Measurements from ENCODE around the gene PPP1R14B.

PPP1R14B gene

DNA sequence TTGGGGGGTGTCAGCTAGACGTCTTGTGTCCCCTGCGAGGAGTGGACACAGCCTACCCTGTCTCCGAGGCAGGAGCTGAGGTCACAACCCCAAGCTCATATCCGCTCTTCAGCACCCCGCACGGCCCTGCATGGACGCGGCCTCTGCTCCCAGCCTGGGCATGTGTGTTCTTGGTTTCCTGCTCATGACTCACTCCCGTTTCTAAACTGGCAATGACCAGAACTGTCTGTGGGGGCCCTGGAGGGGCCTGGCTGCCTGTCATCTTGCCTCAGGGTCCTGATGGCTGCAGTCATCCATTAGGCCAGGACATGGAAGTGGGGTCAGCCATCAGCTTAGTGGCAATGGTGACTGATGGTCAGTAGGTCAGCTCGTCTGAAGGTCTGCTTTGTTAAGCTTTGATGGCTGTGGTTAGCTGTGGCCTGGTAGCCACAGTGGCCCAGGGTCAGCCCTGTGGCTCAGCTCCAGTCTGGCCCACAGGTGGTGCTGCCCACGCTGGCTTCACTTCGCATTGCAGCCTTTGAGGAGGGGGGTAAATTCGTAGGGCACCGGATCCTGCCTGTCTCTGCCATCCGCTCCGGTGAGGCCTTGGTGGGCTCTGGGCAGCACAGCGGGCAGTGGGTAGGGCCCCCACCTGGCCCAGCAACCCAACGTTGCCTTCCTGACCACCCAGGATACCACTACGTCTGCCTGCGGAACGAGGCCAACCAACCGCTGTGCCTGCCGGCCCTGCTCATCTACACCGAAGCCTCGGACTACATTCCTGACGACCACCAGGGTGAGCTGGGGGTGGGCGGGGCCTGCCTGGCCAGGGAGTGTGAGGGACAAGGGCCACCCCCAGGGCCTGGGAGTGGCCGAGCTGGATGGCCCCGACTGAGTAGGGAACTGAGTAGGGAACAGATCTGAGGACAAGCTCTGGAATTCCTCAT, 16.5 kb upstream of the PPP1R14B start:
- H3K4me3 ChIP-seq (ENCODE audit: low read depth, low read length): no peak overlapping the region
- no peak for DNase-seq (ENCODE audit: low read depth)

DNA sequence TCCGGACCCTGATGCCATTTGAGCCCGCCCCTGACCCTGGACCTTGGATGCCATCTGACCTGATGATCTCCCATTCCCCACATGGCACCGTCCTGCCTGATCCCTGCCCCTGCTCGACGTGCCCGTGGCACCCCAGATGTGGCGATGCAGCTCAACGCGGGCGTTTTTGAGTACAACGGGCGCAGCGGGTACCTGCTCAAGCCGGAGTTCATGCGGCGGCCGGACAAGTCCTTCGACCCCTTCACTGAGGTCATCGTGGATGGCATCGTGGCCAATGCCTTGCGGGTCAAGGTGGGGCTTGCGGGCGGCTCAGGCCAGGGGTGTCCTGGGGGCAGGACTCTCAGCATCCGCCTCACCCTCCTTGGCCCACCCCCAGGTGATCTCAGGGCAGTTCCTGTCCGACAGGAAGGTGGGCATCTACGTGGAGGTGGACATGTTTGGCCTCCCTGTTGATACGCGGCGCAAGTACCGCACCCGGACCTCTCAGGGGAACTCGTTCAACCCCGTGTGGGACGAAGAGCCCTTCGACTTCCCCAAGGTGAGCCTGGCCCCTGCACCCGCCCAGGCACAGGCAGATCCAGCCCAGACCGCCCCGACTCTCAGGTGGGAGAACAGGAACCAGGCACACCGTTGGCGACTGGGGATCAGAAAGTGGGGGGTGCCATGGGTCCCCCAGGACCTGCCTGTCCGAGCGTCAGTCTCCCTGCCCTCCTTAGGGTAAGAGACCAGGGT, 15.7 kb upstream of the PPP1R14B start:
- no peak for DNase-seq (ENCODE audit: low read depth)
- H3K4me3 ChIP-seq (ENCODE audit: low read depth, low read length): no peak overlapping the region

DNA sequence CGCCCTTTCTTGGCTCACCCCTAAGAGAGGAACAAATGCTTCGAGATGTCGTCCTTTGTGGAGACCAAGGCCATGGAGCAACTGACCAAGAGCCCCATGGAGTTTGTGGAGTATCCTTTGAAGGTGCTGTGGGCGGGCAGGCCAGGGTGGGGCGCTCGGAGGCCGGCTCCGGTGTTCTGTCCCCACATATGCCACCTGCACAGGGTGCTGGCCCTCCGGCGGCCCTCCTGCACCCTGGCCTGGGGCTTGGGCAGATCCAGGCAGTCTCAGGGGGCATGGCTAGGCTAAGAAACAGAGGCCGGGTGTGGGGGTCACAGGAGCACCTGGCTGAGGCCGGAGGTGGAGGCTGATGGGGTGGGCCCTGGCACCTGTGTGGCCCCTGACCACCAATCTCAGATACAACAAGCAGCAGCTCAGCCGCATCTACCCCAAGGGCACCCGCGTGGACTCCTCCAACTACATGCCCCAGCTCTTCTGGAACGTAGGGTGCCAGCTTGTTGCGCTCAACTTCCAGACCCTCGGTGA, 14.9 kb upstream of the PPP1R14B start:
- no peak for DNase-seq (ENCODE audit: low read depth)
- no peak overlapping the region for H3K4me3 ChIP-seq (ENCODE audit: low read depth, low read length)

DNA sequence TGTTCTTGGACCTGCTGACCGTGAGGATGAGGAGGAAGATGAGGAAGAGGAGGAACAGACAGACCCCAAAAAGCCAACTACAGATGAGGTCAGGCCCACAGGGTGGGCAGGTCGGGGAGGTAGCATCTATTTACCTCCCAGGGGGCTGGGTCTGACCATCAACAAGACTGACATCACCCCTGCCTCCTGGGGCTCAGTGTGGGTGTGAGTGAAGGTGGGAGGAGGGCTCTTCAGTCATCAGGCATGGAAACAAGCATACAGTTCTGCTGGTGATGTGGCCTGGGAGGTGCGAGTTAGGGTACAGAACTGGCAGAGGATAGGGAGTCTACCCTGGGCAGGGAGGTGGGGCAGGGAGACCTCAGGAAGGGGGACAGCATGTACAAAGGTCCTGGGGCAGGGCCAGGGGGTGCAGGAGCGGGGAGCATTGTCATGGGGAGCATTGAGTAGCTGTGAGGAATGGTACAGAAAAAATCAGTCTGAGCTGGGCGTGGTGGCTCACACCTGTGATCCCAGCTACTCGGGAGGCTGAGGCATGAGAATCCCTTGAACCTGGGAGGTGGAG, 13.5 kb upstream of the PPP1R14B start:
- no peak for DNase-seq (ENCODE audit: low read depth)
- H3K4me3 ChIP-seq (ENCODE audit: low read depth, low read length): no peak overlapping the region

DNA sequence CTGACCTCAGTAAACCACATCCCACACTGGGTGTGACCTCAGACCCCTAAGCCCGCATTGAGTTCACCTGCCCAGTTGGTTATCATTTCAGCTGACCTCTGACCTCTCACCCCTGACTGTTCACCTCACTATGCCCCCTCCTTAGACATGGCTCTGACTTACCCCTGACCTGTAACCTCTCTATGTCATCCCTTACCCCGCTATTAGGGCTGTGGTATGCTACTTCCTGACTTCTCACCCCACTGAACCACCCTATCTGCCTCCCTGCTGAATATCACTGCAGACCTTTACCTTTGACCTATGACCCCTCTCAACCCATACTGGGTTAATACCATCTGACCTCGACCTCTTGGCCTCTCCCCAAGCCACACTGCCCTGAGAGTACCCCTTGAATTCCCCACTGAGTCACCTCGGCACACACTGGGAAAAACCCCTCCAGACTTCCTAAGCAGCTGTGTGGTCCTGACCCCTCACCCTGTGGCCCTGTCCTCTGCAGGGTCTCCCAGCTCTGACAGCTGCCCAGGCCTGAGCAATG, 12.9 kb upstream of the PPP1R14B start:
- DNase-seq (ENCODE audit: low read depth): no peak

DNA sequence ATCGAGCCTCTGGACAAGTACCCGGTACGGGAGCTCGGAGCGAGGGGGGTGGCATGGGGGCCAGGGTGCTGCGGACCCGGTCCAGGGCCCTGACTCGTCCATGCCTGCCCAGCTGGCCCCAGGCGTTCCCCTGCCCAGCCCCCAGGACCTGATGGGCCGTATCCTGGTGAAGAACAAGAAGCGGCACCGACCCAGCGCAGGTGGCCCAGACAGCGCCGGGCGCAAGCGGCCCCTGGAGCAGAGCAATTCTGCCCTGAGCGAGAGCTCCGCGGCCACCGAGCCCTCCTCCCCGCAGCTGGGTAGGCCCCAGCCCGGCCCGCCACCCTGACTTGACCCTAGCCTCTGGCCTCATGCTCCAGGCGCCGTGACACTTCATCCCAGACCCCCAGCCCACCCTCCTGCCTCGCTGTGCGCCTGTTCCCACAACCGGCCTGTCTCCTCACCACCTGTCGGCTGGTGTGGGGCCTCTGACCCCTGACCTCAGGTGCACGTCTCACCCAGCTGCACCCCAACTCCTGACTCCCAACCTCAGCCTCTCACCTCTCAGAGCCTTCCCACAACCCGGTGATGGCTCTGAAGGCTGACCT, 12.3 kb upstream of the PPP1R14B start:
- no peak overlapping the region for H3K4me3 ChIP-seq (ENCODE audit: low read depth, low read length)
- DNase-seq (ENCODE audit: low read depth): no peak

More for the DNA sequence above, 12.9 kb upstream of the PPP1R14B start:
- H3K4me3 ChIP-seq (ENCODE audit: low read depth, low read length): no peak overlapping the region

DNA sequence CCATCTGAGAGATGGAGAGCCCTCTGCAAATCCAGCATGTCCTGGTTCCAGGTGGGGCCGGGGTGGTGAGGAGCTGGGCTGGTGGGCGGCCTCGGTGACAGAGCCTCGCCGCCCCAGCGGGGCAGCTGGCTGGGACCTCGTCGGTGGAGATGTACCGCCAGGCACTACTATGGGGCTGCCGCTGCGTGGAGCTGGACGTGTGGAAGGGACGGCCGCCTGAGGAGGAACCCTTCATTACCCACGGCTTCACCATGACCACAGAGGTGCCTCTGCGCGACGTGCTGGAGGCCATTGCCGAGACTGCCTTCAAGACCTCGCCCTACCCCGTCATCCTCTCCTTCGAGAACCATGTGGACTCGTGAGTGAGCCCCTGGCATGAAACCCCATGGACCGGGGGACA, 11.6 kb upstream of the PPP1R14B start:
- H3K4me3 ChIP-seq (ENCODE audit: low read depth, low read length): no peak overlapping the region
- DNase-seq (ENCODE audit: low read depth): no peak

DNA sequence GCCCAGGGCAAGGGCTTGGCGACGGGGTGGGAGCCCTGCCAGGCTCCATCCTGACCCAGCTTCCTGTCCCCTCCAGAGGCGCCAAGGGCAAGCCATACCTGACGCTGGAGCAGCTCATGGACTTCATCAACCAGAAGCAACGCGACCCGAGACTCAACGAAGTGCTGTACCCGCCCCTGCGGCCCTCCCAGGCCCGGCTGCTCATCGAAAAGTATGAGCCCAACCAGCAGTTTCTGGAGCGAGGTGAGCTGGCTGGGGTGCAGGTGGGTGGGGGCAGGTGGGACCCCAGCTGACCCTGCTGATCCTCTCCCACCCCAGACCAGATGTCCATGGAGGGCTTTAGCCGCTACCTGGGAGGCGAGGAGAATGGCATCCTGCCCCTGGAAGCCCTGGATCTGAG, 9.6 kb upstream of the PPP1R14B start:
- DNase-seq (ENCODE audit: low read depth): no peak
- H3K4me3 ChIP-seq (ENCODE audit: low read depth, low read length): no peak overlapping the region

DNA sequence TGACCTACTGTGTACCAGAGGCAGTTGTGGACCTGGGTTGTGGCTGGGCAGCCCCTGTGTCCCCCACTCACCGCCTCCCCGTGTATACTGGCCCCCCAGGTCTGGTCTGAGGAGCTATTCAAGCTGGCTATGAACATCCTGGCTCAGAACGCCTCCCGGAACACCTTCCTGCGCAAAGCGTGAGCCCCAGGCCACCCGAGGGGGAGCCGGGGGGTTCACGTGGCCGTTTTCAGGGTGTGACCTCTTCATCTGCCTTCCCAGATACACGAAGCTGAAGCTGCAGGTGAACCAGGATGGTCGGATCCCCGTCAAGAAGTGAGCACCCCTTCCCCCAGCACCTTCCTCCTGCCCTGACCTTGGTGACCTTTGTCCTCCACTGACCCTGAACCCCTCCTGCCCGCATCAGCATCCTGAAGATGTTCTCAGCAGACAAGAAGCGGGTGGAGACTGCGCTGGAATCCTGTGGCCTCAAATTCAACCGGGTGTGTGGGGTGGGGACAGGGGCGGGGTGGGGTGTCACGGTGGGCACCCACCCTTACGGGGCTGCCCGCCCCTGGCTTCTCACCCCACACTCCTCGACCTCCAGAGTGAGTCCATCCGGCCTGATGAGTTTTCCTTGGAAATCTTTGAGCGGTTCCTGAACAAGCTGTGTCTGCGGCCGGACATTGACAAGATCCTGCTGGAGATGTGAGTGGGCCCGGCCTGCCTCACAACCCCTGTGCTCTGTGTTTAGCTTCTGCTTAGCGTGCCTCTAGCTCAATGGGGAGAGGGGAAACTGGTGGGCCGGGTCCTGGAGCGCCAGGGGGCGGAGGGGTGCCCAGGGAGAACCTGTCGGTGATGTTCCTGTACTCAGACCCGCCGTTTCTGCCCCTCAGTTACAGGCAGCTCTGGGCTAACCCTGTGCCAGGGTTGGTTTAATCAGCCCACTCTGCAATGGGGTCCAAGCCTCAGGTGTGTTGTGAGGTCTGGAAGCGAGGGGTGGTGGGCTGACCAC, 8.7 kb upstream of the PPP1R14B start:
- H3K4me3 ChIP-seq (ENCODE audit: low read depth, low read length): no peak overlapping the region
- DNase-seq (ENCODE audit: low read depth): no peak

DNA sequence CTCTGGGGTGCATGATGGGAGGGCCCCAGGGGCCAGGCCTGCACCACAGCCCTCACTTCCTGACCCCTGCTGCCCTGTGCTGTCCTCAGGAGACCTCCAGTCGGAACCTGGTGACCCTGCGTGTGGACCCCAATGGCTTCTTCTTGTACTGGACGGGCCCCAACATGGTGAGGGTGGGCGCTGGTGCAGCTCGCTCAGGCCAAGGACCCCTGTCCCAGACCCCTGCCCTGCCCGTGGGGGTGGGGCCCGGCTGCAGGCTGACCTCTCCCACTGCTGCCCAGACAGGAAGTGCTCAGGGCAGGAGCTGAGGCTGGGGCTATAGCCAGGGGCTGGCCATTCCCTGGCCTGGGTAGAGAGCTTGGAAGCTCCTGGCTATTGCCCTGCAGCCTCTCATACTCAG, 7.6 kb upstream of the PPP1R14B start:
- no peak overlapping the region for H3K4me3 ChIP-seq (ENCODE audit: low read depth, low read length)
- DNase-seq (ENCODE audit: low read depth): no peak

DNA sequence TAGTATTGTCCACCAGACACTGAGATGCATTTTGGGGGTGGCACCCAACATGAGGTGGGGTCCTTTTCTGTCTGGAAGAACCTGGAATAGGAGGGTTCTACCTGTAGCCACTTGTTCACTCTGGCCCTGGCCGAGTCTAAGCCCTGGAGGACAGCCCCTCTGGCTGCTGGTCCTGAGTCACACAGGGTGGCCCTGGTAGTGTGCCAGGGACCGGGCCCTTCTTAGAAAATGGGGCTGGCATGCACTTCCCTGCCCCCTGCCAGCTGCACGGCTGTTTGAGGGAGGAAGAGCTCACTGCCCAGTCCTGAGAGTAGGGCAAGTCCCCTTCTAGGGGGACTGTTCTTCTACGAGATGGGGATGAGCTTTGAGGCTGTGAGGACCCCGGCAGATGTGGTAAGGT, 6.7 kb upstream of the PPP1R14B start:
- no peak overlapping the region for H3K4me3 ChIP-seq (ENCODE audit: low read depth, low read length)
- DNase-seq (ENCODE audit: low read depth): no peak

DNA sequence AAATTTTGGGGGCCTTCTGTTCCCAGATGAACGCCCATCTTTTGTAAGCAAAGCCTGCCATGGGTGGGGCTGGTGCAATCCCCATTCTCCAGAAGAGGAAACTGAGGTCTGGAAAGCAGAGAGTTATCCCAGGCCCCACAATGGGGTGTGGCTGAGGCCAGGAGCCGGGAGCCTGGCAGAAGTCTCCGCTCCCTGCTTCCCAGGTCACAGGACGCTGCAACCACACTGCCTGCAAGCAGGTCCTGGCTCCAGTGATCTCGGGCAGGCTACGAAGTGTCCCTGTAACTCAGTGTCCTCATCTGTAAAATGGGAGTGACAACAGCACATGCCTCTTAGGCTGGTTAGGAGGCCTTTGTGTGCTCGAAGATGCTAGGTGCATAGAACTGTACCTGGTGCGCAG, 6.3 kb upstream of the PPP1R14B start:
- no peak for DNase-seq (ENCODE audit: low read depth)
- peak overlapping the region; percentile 76 for H3K4me3 ChIP-seq (ENCODE audit: low read depth, low read length)

DNA sequence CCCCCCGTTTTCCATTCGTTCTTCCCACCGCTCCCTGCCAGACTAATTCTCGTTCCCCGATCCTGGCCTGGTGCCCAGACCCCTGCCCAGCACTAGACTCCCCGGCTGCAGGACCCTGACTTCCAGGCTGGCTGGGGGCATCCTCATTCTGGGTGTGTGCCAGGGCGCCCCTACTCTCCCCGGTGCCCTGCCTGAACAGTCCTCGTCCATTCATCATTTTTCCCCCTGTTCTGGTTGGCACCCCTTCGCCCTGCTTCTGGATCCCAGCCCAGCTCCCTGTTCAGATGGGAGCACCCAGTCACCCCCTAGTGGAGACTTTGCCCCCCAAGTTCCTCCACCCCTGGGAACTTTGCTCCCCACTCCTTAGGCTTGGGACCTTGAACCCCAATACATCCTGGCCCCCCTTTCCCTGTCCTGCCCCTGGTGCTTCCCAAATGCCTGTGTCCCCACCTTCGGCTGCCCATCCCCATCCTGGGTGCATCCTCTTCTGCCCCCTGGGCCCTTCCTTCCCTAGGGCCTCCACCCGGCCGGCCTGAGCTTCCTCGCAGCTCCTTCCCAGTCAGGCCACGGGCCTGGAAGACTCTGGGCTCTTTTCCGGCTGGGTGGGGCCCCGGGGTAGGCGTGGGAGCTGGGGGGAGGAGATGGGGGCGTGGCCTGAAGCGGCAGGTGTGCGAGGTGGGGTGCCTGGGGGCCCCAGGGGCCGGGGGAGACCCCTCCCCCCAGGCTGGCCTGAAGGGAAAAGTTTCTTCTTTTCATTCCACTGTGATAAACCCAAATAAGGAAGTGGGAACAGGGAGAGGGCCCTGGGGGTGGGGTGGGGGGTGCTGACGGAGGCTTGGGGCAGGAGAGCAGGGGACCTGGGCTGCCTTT, 5.5 kb upstream of the PPP1R14B start:
- no peak for DNase-seq (ENCODE audit: low read depth)
- H3K4me3 ChIP-seq (ENCODE audit: low read depth, low read length): peak overlapping the region; percentile 76

DNA sequence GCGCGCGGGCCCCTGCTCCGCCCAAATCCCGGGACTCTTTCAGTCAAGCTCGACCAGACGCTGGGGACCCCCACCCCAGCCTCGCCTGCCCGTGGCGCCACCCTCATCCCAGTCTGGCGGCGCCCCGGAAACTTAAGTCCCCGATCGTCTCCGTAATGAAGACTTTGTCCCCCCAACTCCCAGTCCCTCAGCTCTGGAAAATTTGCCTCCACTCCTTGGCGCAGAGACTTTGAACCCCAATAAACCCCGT, 4.9 kb upstream of the PPP1R14B start:
- DNase-seq (ENCODE audit: low read depth): no peak
- peak overlapping the region; percentile 76 for H3K4me3 ChIP-seq (ENCODE audit: low read depth, low read length)

DNA sequence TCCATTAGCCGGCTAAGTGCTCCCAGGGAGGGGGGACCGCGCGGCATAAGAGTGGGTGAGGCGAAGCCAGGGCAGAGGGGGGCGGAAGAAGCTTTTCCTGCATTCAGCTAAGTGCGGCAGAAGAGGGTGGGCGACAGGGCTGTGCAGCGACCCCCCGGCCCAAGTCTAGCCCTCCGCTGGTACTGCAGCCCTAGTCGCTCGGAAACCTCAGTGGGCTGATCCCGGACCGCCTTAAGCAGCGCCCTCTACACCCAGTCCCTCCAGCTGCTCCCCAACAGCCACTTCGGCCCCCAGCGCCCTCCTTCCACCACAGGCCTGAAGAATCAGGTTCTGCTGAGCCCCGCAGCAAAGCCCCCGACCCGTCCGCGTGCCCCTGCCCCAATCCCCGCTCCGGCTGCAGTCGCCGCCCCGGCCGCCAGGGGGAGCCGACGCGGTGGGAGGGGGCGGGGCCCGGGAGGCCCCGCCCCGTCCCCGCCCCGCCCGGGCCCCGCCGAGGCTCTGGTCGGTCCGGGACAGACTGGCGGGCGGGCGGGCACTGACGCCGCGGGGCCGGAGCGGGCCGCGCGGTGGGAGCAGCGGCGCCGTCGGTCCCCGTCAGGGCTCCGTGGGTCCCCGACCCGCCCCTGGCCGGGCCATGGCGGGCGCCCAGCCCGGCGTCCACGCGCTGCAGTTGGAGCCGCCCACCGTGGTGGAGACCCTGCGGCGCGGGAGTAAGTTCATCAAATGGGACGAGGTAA, 4.4 kb upstream of the PPP1R14B start, which contains the start of gene PLCB3:
TSS of gene PLCB3 (plus strand) at position 515 of the 737 bp plus-strand sequence. CDS start at position 635, 120 bp downstream.
- peak within 1 kb of the TSS; percentile 76 for H3K4me3 ChIP-seq (ENCODE audit: low read depth, low read length)
- DNase-seq (ENCODE audit: low read depth): no peak

DNA sequence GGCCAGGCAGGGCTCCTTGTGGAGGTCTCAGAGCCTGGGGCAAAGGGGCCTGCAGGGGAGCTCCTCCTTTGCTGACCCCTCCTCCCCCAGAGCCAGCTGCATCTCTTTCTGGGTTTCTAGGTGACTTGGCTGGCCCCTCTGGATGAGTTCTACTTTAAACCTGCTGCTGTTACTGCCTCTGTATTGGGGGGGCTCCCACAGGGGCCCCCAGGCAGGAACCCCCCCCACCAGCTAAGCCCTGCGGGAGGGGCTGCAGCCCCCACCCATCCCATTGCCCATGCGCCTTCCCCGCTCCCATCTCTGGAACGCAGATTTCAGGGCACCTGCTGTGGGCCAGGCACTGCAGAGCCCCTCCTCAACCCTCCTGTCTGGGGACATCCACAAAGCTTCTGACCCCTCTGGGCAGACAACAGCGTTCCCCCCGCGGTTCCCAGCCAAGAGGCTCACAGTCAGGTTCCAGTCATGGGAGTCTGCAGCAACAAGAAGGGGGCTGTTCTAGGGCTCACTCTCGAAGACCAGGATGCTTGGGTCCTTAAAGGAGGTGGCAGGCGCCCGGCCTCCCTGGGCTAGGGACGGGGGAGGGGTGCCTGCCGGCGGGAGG, 3.8 kb upstream of the PPP1R14B start:
- DNase-seq (ENCODE audit: low read depth): no peak
- H3K4me3 ChIP-seq (ENCODE audit: low read depth, low read length): peak overlapping the region; percentile 76

All from skeletal muscle cell (primary cell).